Measurements from ENCODE around the gene FARS2. TPM values are rescaled to one million over a fixed set of nuclear protein-coding genes. Genes with fewer than 3 reads are reported as not detected.

The FARS2 gene
- total and polyA plus RNA-seq, 2 donors (not counting 3 experiments of a cell fraction or from before 2014, with no cell fraction given) = 20.2 to 20.5 TPM

- ChIA-PET CTCF (interaction anchor here (0.9 to 2.4 kb wide), 5 partner anchors 9 to 36 kb away, joined by 3 to 11 read pairs (median 4); no protein-coding TSS in a partner anchor), POLR2A (interaction anchor here (0.6 kb wide), 1 partner anchor 363 kb away, joined by 3 read pairs; no protein-coding TSS in a partner anchor)
- Histone ChIP-seq H3K4me1 (ENCODE audit: control insufficient read depth, extremely low read depth, insufficient read depth, low read length) (no peaks in the 10 kb centered on the region), H3K4me3 (replicated peaks in 1 of 3; ENCODE audit: insufficient read depth in 1 of 3, low read depth in 1 of 3, low read length in 3 of 3) (no peak overlapping the region), H3K9me1 (replicated peaks; ENCODE audit: control insufficient read depth, extremely low read depth, insufficient read depth, low read length) (no peaks in the 10 kb centered on the region), H3K79me2 (ENCODE audit: control insufficient read depth, insufficient read depth, low read length) (no peaks in the 10 kb centered on the region), H3K9me3 (replicated peaks; ENCODE audit: control insufficient read depth, insufficient read depth, low read length) (no peaks in the 10 kb centered on the region), H3K4me2 (ENCODE audit: insufficient read depth, low read length) (no peak overlapping the region), H3K9ac (replicated peaks; ENCODE audit: extremely low read depth, insufficient read depth, low read length) (no peak overlapping the region), H3K36me3 (ENCODE audit: control insufficient read depth in 2 of 2, extremely low read depth in 1 of 2, insufficient read depth in 2 of 2, low read length in 2 of 2) (no peaks in the 10 kb centered on the region), H3K27me3 (ENCODE audit: control insufficient read depth in 2 of 2, insufficient read depth in 2 of 2, low read length in 2 of 2) (no peaks in the 10 kb centered on the region), H2AFZ (ENCODE audit: low read depth, low read length) (no peak overlapping the region), H3K27ac (ENCODE audit: insufficient read depth, low read depth, low read length) (no peak overlapping the region), H4K20me1 (replicated peaks; ENCODE audit: control insufficient read depth, extremely low read depth, insufficient read depth, low read length) (no peaks in the 10 kb centered on the region)
- TF ChIP-seq MYC (IDR thresholded peaks at IDR 0.05; ENCODE audit: low read depth, low read length) (no peak), EZH2 (IDR thresholded peaks at IDR 0.05; ENCODE audit: borderline replicate concordance, low read depth, low read length, severe bottlenecking) (no peak), FOS (IDR thresholded peaks at IDR 0.05; ENCODE audit: borderline replicate concordance, insufficient read depth, low read length) (no peak), POLR2AphosphoS5 (IDR thresholded peaks at IDR 0.05; ENCODE audit: insufficient read depth, low read depth, low read length) (no peak), MAX (IDR thresholded peaks at IDR 0.05; ENCODE audit: insufficient read depth, insufficient read length) (no peak), GATA2 (IDR thresholded peaks at IDR 0.05; ENCODE audit: insufficient read depth, insufficient read length, low read depth, low read length) (no peak), POLR2A (IDR thresholded peaks at IDR 0.05; ENCODE audit: low read depth, low read length) (no peak), JUN (IDR thresholded peaks at IDR 0.05; ENCODE audit: borderline replicate concordance, insufficient read depth, insufficient read length, low read depth) (no peak), CTCF (IDR thresholded peaks at IDR 0.05; ENCODE audit: extremely low read depth in 1 of 2, insufficient read depth in 1 of 2, low read depth in 1 of 2, low read length in 2 of 2) (no peak)
- dilution Hi-C loops (cut with MboI; ENCODE audit: extremely low pct_ligation_motif_present, low sequenced_read_pairs) = no loop called here
- DNase-seq (ENCODE audit: low read depth, low spot score) (no peak), FAIRE-seq (no peak)
- BruUV-seq (replicated peaks) = no TSS peak
- intact Hi-C loops (cut with micrococcal nuclease) = no loop called here
These were observed 245.9 kb downstream of the FARS2 start for GRCh38 chr6:5507131-5507681.
